ENCODE results near the gene SULF2. TPM values are rescaled to one million over a fixed set of nuclear protein-coding genes. Genes with fewer than 3 reads are reported as not detected.

The SULF2 gene
- total and polyA plus RNA-seq, 3 donors from 2014 or later, result 61.5 to 117 (median 95.6) TPM

DNA sequence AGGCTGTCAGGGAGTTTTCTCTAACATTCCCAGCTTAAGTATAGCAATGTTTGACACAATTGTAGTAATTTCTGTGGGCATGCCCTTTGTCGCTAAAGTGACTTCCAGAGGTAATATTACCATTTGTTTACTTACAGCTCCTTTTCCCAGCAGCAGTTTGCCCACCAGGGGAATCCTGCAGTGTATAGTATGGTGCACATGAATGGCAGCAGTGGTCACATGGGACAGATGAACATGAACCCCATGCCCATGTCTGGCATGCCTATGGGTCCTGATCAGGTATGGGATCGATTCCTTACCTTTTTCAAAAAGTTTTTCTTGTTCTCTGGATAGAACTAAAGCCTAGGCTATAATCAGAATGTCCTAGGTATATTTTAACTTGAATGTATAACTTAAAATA is 132.5 kb downstream of the SULF2 start:
- DNase-seq, result no peak
- H3K36me3 ChIP-seq (ENCODE audit: low read depth, missing control alignments), result no peaks in the 10 kb centered on the region
- H3K27ac ChIP-seq, result no peak overlapping the region
- intact Hi-C loops (cut with DNase I; ENCODE audit: low total_unique reads), result no loop called here
- no peaks in the 10 kb centered on the region for H3K27me3 ChIP-seq
- H3K4me3 ChIP-seq, result no peak overlapping the region
- no peaks in the 10 kb centered on the region for H3K9me3 ChIP-seq
- TF ChIP-seq CTCF (IDR thresholded peaks at IDR 0.05) (no peak), POLR2A (IDR thresholded peaks at IDR 0.05) (no peak)
- H3K4me1 ChIP-seq, result no peaks in the 10 kb centered on the region
- whole genome bisulfite sequencing, 2 donors, result 89 to 94% methylated on average over 2 of the region's 2 CpGs

DNA sequence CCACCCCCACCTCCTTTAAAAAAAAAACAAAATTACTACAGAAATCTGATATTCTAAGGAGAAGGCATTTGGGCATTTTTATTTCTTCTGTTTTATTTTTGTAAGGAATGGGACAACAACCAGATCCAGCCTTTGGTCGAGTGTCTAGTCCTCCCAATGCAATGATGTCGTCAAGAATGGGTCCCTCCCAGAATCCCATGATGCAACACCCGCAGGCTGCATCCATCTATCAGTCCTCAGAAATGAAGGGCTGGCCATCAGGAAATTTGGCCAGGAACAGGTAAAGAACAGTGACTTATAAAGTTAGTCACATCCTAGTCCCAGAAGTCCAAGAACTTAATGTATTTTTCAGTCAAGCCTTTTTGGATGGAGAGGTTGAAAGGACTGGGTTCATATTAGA is 133.0 kb downstream of the SULF2 start:
- H3K27ac ChIP-seq, result no peak overlapping the region
- intact Hi-C loops (cut with DNase I; ENCODE audit: low total_unique reads), result no loop called here
- H3K4me3 ChIP-seq, result no peak overlapping the region
- TF ChIP-seq CTCF (IDR thresholded peaks at IDR 0.05), result no peak
- no peaks in the 10 kb centered on the region for H3K36me3 ChIP-seq (ENCODE audit: low read depth, missing control alignments)
- H3K4me1 ChIP-seq, result no peaks in the 10 kb centered on the region
- H3K9me3 ChIP-seq, result no peaks in the 10 kb centered on the region
- H3K27me3 ChIP-seq, result no peaks in the 10 kb centered on the region
- 86% methylated on average over 3 of the region's 3 CpGs for WGBS, 2 donors
- DNase-seq, result no peak

DNA sequence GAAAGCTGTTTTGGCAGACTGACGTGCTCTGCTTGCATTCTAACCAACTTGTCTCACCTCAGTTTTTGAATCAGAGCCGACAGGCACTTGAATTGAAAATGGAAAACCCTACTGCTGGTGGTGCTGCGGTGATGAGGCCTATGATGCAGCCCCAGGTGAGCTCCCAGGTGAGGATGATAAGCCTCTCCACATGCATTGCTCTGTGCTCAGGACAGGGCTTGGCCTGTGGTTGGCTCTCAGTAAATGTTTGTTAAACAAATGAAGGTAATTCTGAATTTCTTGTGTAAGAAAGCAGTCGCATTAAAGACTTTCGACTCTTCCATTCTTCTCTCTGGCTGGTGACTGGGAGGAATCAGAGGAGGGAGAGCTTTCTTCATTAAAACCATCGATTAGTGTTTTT is 136.3 kb downstream of the SULF2 start:
- WGBS, 2 donors, result 89% methylated on average over 5 to 6 of the region's 6 CpGs
- H3K36me3 ChIP-seq (ENCODE audit: low read depth, missing control alignments), result no peaks in the 10 kb centered on the region

GRCh38 chr20:47647994-47648393 is 137.3 kb downstream of the SULF2 start:
- H3K4me3 ChIP-seq, result no peak overlapping the region
- intact Hi-C loops (cut with DNase I; ENCODE audit: low total_unique reads), result no loop called here
- no peak for DNase-seq
- 91 to 93% methylated on average over 7 of the region's 7 CpGs for WGBS, 2 donors
- H3K27ac ChIP-seq, result no peak overlapping the region
- H3K4me1 ChIP-seq, result peaks cover 7% of the 10 kb centered on the region
- no peaks in the 10 kb centered on the region for H3K9me3 ChIP-seq
- TF ChIP-seq POLR2A (IDR thresholded peaks at IDR 0.05) (no peak), CTCF (IDR thresholded peaks at IDR 0.05) (no peak)
- no peaks in the 10 kb centered on the region for H3K27me3 ChIP-seq
- H3K36me3 ChIP-seq (ENCODE audit: low read depth, missing control alignments), result no peaks in the 10 kb centered on the region

More for the DNA sequence above, 136.3 kb downstream of the SULF2 start:
- H3K9me3 ChIP-seq, result no peaks in the 10 kb centered on the region
- H3K4me3 ChIP-seq, result no peak overlapping the region
- intact Hi-C loops (cut with DNase I; ENCODE audit: low total_unique reads), result no loop called here
- TF ChIP-seq CTCF (IDR thresholded peaks at IDR 0.05), result no peak
- no peak for TF ChIP-seq POLR2A (IDR thresholded peaks at IDR 0.05)
- H3K4me1 ChIP-seq, result peaks cover 7% of the 10 kb centered on the region
- H3K27ac ChIP-seq, result no peak overlapping the region
- H3K27me3 ChIP-seq, result no peaks in the 10 kb centered on the region
- no peak for DNase-seq

DNA sequence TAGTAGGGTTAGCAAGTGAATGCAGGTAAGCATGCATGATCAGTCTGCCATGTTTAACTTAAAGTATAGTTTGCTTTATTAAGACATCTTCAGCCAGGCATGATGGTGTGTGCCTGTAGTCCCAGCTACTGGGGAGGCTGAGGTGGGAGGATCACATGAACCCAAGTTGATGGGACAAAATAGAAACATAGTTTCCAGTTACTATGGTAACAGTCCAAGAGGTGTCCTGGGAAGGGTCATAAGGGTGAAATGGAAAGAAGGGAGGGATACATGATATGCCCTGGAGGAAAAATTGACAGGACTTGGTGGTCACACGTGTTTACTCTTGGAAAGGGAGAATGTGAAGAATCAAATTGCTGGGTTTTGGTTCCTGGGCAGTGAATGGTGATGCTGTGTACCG is 139.6 kb downstream of the SULF2 start:
- H3K4me3 ChIP-seq, result no peak overlapping the region
- TF ChIP-seq CTCF (IDR thresholded peaks at IDR 0.05), result no peak
- no peak for TF ChIP-seq POLR2A (IDR thresholded peaks at IDR 0.05)
- no peaks in the 10 kb centered on the region for H3K36me3 ChIP-seq (ENCODE audit: low read depth, missing control alignments)
- peaks cover 7% of the 10 kb centered on the region for H3K4me1 ChIP-seq
- DNase-seq, result peak; percentile 67
- 71 to 72% methylated on average over 2 of the region's 2 CpGs for WGBS, 2 donors
- H3K9me3 ChIP-seq, result no peaks in the 10 kb centered on the region
- intact Hi-C loops (cut with DNase I; ENCODE audit: low total_unique reads), result no loop called here
- H3K27me3 ChIP-seq, result no peaks in the 10 kb centered on the region
- H3K27ac ChIP-seq, result no peak overlapping the region

All from testis (tissue), 3 donors.